Caco-2 (cell line): ENCODE data around the gene PVALEF. TPM values are rescaled to one million over a fixed set of nuclear protein-coding genes. Genes with fewer than 3 reads are reported as not detected.

ENCODE experiments used
- BruUV-seq: library from RNA; stranded (reverse); fragments of 400-500 nt; replicated peaks from 2 replicates; lab custom pipeline; 2021; lab: Mats Ljungman, UMichigan
- CTCF ChIA-PET: fragments of 300-600 bp; sonication (Branson Sonifier 250); formaldehyde crosslinking; loops from one replicate; lab custom pipeline; 2022; ENCODE audit warnings: antibody characterized with exemption; lab: Charles Lee
- POLR2A ChIA-PET: fragments of 300-600 bp; sonication (Branson Sonifier 250); formaldehyde crosslinking; loops from one replicate; lab custom pipeline; 2022; ENCODE audit warnings: antibody characterized with exemption; lab: Charles Lee
- DNase-seq, 2 experiments: peaks; one replicate each; pipeline versions ENCODE4 v3.0.0 to v3.0.0-alpha.2; 2020 to 2022
- H3K27me3 ChIP-seq: replicated peaks from 2 replicates; pipeline ENCODE4 v1.6.0; 2011; ENCODE audit warnings: low read length; ENCODE audit not compliant: control insufficient read depth, insufficient read depth
- H3K36me3 ChIP-seq: 2 replicates; pipeline ENCODE4 v1.5.1; 2011; ENCODE audit warnings: low read length; ENCODE audit not compliant: control insufficient read depth, insufficient read depth
- H3K4me1 ChIP-seq: fragments of 250-450 bp; sonication (Bioruptor Pico); 2 replicates; pipeline ENCODE4 v1.5.1; 2020; ENCODE audit warnings: mild to moderate bottlenecking
- H3K4me3 ChIP-seq: 2 replicates; pipeline ENCODE4 v1.5.1; 2011; ENCODE audit warnings: low read depth, mild to moderate bottlenecking, control low read depth, low read length
- H3K9me3 ChIP-seq: fragments of 250-450 bp; sonication (Bioruptor Pico); 2 replicates; pipeline ENCODE4 v1.5.1; 2020; ENCODE audit warnings: mild to moderate bottlenecking, moderate library complexity
- H3K27ac Mint-ChIP-seq: one replicate; pipeline ENCODE4 v1.8.0; 2022; ENCODE audit warnings: mixed read lengths; ENCODE audit not compliant: unreplicated experiment
- H3K27me3 Mint-ChIP-seq: one replicate; pipeline ENCODE4 v1.8.0; 2022; ENCODE audit warnings: mixed read lengths; ENCODE audit not compliant: insufficient read depth, unreplicated experiment
- H3K36me3 Mint-ChIP-seq: one replicate; pipeline ENCODE4 v1.8.0; 2022; ENCODE audit warnings: mild to moderate bottlenecking, mixed read lengths; ENCODE audit not compliant: insufficient read depth, unreplicated experiment
- H3K4me1 Mint-ChIP-seq: one replicate; pipeline ENCODE4 v1.8.0; 2022; ENCODE audit warnings: low read depth, mixed read lengths; ENCODE audit not compliant: unreplicated experiment
- H3K4me3 Mint-ChIP-seq: one replicate; pipeline ENCODE4 v1.8.0; 2022; ENCODE audit warnings: mild to moderate bottlenecking, moderate library complexity, mixed read lengths; ENCODE audit not compliant: unreplicated experiment
- H3K9me3 Mint-ChIP-seq: one replicate; pipeline ENCODE4 v1.8.0; 2022; ENCODE audit warnings: mixed read lengths; ENCODE audit not compliant: unreplicated experiment
- intact Hi-C: fragments of 100-400 bp; cut with micrococcal nuclease; formaldehyde crosslinking; loops from one replicate; pipeline ENCODE4 v1.10.0; 2022; ENCODE audit not compliant: unreplicated experiment
- total RNA-seq: library from RNA; stranded (reverse); gene quantifications from 2 replicates; pipeline ENCODE4 v1.2.3, GENCODE V29; 2022
- TF ChIP-seq, protein P1 (sequence below), 2 experiments: fragments of 200-600 bp in 1 of 2; IDR thresholded peaks; 1 replicate in 1 of 2; 2 replicates in 1 of 2; pipeline versions ENCODE4 v1.5.1 to v1.8.0; 2011 to 2022; ENCODE audit warnings: antibody characterized with exemption in 1 of 2, control low read depth in 1 of 2, inconsistent platforms in 1 of 2, low read depth in 1 of 2, low read length in 1 of 2, mild to moderate bottlenecking in 1 of 2, moderate library complexity in 1 of 2; ENCODE audit not compliant: insufficient read depth in 1 of 2, severe bottlenecking in 1 of 2, unreplicated experiment in 1 of 2

PVALEF gene
- total RNA-seq, 1 experiment from 2014 or later = not detected

DNA sequence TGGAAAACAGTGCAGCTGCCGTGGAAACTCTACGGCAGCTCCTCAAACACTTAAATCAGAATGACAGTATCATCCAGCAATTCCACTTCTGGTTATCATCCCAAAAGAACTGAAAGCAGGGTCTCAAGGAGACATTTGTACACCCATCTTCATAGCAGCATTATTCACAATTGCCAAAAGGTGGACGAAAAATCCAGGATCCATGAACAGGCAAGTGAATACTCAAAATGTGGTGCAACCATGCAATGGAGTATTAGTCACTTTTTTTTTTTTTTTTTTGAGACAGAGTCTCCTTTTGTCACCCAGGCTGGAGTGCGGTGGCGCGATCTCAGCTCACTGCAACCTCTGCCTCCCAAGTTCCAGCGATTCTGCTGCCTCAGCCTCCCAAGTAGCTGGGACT is 11.4 kb downstream of the PVALEF start:
- H3K27me3 Mint-ChIP-seq = no peaks in the 10 kb centered on the region
- BruUV-seq = no TSS peak
- no peaks in the 10 kb centered on the region for H3K36me3 ChIP-seq

DNA sequence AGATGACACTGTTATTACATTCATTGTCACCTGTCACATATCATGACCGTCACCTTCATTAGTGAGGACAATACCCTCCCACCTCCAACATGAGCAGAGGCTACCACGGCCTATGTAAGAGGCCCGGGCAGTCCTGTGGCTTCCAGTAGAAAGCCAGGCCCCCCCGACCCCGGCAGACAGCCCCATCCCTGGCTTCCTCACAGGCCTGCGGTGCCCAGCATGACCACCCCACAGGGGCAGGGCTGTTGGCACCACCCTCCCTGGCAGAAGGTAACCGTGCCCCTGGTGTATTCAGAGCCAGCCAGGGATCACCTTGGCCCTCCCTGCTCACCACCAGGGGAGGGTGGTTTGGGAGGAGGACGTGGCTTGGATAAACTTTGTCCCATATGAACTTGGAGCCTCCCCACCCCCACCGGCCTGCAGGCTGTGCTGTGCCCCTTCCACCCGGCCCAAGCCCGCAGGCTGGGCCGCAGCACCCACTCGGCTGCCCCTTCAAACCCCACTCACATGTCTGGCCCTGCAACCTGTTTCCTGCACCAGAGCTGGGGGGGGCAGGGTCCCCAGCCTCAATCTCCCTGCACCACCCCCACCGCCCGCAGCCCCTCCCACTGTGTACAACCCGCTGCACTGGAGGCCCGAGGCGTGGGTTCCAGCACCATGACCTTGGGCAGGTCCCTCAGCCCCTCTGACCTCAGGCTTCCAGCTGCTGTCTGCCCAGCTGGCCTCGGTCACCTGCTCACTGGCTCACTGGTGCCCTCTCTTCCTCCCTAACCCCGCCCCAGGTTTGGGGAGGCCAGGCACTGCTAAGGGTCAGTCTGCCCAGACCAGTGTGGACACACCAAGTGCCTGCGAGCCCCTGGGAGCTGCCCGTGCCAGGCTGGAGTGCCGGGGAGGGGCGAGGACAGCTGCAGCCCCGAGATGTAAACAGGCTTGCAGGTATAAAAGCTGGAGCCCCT is 13.1 kb downstream of the PVALEF start:
- CTCF ChIA-PET = no interaction called here
- H3K36me3 ChIP-seq = no peaks in the 10 kb centered on the region
- no peak overlapping the region for H3K4me3 Mint-ChIP-seq
- no peak for DNase-seq
- no peak overlapping the region for H3K27ac Mint-ChIP-seq
- no TSS peak for BruUV-seq
- no peaks in the 10 kb centered on the region for H3K4me1 ChIP-seq
- H3K9me3 ChIP-seq = peaks cover 12% of the 10 kb centered on the region
- no peaks in the 10 kb centered on the region for H3K4me1 Mint-ChIP-seq
- no peaks in the 10 kb centered on the region for H3K27me3 Mint-ChIP-seq
- TF ChIP-seq, protein P1, sequence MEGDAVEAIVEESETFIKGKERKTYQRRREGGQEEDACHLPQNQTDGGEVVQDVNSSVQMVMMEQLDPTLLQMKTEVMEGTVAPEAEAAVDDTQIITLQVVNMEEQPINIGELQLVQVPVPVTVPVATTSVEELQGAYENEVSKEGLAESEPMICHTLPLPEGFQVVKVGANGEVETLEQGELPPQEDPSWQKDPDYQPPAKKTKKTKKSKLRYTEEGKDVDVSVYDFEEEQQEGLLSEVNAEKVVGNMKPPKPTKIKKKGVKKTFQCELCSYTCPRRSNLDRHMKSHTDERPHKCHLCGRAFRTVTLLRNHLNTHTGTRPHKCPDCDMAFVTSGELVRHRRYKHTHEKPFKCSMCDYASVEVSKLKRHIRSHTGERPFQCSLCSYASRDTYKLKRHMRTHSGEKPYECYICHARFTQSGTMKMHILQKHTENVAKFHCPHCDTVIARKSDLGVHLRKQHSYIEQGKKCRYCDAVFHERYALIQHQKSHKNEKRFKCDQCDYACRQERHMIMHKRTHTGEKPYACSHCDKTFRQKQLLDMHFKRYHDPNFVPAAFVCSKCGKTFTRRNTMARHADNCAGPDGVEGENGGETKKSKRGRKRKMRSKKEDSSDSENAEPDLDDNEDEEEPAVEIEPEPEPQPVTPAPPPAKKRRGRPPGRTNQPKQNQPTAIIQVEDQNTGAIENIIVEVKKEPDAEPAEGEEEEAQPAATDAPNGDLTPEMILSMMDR (IDR thresholded peaks at IDR 0.05; ENCODE audit: insufficient read depth in 1 of 2, low read depth in 1 of 2, low read length in 1 of 2, severe bottlenecking in 1 of 2, unreplicated experiment in 1 of 2) = no peak
- H3K36me3 Mint-ChIP-seq = no peaks in the 10 kb centered on the region
- intact Hi-C loops = no loop called here
- no peaks in the 10 kb centered on the region for H3K27me3 ChIP-seq
- POLR2A ChIA-PET = no interaction called here
- H3K4me3 ChIP-seq = no peak overlapping the region
- H3K9me3 Mint-ChIP-seq = no peaks in the 10 kb centered on the region

More for the DNA sequence above, 11.4 kb downstream of the PVALEF start:
- Mint-ChIP-seq H3K9me3 (no peaks in the 10 kb centered on the region), H3K4me3 (no peak overlapping the region), H3K4me1 (no peaks in the 10 kb centered on the region), H3K36me3 (no peaks in the 10 kb centered on the region), H3K27ac (no peak overlapping the region)
- intact Hi-C loops = no loop called here
- ChIA-PET CTCF (interaction anchor here (0.6 to 0.7 kb wide), 2 partner anchors 24 to 851 kb away, joined by 5 to 6 read pairs; no protein-coding TSS in a partner anchor), POLR2A (no interaction called here)
- Histone ChIP-seq H3K4me1 (no peaks in the 10 kb centered on the region), H3K9me3 (peaks cover 12% of the 10 kb centered on the region), H3K27me3 (no peaks in the 10 kb centered on the region), H3K4me3 (no peak overlapping the region)
- DNase-seq = no peak
- TF ChIP-seq, protein P1 (IDR thresholded peaks at IDR 0.05; ENCODE audit: insufficient read depth in 1 of 2, low read depth in 1 of 2, low read length in 1 of 2, severe bottlenecking in 1 of 2, unreplicated experiment in 1 of 2) = no peak

DNA sequence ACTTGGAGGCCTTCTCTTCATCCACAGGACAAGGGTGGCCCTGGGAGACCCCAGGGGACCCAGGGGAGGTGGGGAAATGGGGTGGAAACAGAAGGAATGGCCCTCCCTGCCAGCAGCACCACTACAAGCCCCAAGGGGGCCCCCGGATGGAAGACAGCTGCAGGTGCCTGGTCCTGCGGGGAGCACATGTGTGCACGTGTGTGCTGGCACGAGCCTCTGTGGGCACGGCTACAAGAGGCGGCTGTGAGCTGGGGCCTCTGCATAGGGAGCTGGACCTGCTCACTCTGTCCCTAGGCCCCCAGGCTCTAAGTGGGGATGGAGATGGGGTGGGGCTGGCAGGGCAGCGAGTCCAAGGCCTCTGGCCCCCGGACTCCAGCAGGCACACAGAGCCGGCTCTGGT is 13.9 kb downstream of the PVALEF start:
- POLR2A ChIA-PET = no interaction called here
- no peaks in the 10 kb centered on the region for H3K36me3 ChIP-seq
- intact Hi-C loops = no loop called here
- no TSS peak for BruUV-seq
- H3K4me3 ChIP-seq = no peak overlapping the region
- Mint-ChIP-seq H3K36me3 (no peaks in the 10 kb centered on the region), H3K4me3 (no peak overlapping the region), H3K9me3 (no peaks in the 10 kb centered on the region), H3K4me1 (no peaks in the 10 kb centered on the region), H3K27me3 (no peaks in the 10 kb centered on the region), H3K27ac (no peak overlapping the region)
- DNase-seq = no peak
- TF ChIP-seq, protein P1 (IDR thresholded peaks at IDR 0.05; ENCODE audit: insufficient read depth in 1 of 2, low read depth in 1 of 2, low read length in 1 of 2, severe bottlenecking in 1 of 2, unreplicated experiment in 1 of 2) = no peak
- H3K27me3 ChIP-seq = no peaks in the 10 kb centered on the region
- no peaks in the 10 kb centered on the region for H3K4me1 ChIP-seq
- peaks cover 12% of the 10 kb centered on the region for H3K9me3 ChIP-seq
- CTCF ChIA-PET = no interaction called here
